ENCODE data around the gene C13orf42.

C13orf42 gene

DNA sequence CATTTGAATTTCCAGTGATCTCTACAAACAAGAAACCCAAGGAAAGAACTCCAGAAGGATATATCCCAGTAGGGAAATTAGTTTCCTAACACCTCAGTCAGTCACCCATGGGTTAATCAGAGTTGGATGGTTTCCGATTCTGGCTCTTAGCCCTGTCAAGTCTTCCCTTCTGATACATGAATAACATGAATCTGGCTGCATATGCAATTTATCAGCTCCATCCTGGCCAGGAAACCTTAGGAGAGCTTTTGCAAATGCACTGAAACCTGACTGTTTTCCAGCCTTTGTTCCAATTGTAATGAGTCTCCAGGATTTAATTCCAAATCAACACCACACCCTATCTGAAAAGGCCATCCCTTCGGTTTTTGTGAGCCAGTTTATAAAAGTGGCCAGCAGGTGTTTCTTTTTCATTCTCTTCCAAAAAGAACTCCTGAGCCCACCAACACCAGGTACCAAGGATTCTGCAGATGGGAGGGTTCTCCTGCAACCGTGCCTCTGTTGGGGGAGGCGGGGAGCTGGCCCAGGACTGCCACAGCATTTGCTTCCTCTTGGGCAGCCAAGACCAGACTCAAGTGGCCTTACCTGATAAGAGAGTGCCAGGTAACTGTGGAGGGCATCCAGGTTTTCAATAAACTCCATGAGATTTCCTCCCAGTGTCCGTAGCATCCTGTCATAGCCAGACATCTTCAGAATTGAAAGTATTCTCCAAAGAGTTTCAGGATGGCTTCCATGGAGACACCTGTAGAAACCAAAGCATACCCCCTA, 77.5 kb downstream of the C13orf42 start:
- DNase-seq (ENCODE audit: low read depth), result no peak

DNA sequence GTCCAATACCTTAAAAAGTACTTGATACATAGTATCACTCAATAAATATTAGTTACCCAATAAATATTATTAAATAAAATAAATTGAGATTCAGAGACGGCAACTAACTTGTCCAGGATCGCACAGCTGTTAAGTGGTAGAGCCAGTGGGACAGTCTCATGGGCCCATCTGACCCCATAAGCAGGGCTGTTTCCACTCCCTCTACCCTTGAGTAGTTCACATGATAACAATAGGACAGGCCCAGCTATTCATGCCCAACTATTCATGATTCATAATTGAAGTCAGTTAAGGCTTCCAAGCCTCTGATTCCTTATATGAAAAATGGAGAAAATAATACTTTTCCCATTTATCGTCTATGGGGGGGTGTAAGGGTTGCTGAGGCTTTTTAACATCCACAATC, 78.2 kb downstream of the C13orf42 start:
- no peak for DNase-seq (ENCODE audit: low read depth)
